Smooth muscle cell (in vitro differentiated cells): Measurements from ENCODE around the gene TNFRSF8. TPM values are rescaled to one million over a fixed set of nuclear protein-coding genes. Genes with fewer than 3 reads are reported as not detected.

Experiments used
- DNase-seq: peaks from one replicate; lab custom pipeline; 2025; ENCODE audit not compliant: unreplicated experiment; lab: John Stamatoyannopoulos, UW
- H2AFZ ChIP-seq: fragments of 200-600 bp; sonication (generic); 2 replicates; pipeline ENCODE4 v1.6.0; 2016; ENCODE audit warnings: antibody characterized with exemption, low read depth, mild to moderate bottlenecking
- H3F3A ChIP-seq: fragments of 200-600 bp; sonication (generic); 2 replicates; pipeline ENCODE4 v1.6.0; 2017; ENCODE audit warnings: antibody characterized with exemption, low read depth
- H3K27ac ChIP-seq: fragments of 200-600 bp; sonication (generic); 2 replicates; pipeline ENCODE4 v1.5.1; 2016; ENCODE audit warnings: low read depth, mild to moderate bottlenecking
- H3K27me3 ChIP-seq: fragments of 200-600 bp; sonication (generic); 2 replicates; pipeline ENCODE4 v1.6.1; 2016; ENCODE audit warnings: low read depth, mild to moderate bottlenecking
- H3K36me3 ChIP-seq: fragments of 200-600 bp; sonication (generic); 2 replicates; pipeline ENCODE4 v1.5.1; 2016; ENCODE audit warnings: low read depth
- H3K4me1 ChIP-seq: fragments of 200-600 bp; sonication (generic); 2 replicates; pipeline ENCODE4 v1.5.1; 2016; ENCODE audit warnings: low read depth
- H3K4me2 ChIP-seq: fragments of 200-600 bp; sonication (generic); 2 replicates; pipeline ENCODE4 v1.6.0; 2016; ENCODE audit warnings: mild to moderate bottlenecking
- H3K4me3 ChIP-seq: fragments of 200-600 bp; sonication (generic); 2 replicates; pipeline ENCODE4 v1.5.1; 2016; ENCODE audit warnings: mild to moderate bottlenecking
- H3K79me2 ChIP-seq: fragments of 200-600 bp; sonication (generic); 2 replicates; pipeline ENCODE4 v1.6.0; 2016; ENCODE audit warnings: low read depth, mild to moderate bottlenecking
- H3K9ac ChIP-seq: fragments of 200-600 bp; sonication (generic); 2 replicates; pipeline ENCODE4 v1.6.0; 2016; ENCODE audit warnings: low read depth
- H3K9me3 ChIP-seq: fragments of 200-600 bp; sonication (generic); replicated peaks from 2 replicates; pipeline ENCODE4 v1.5.1; 2016; ENCODE audit warnings: low read depth
- H4K20me1 ChIP-seq: fragments of 200-600 bp; sonication (generic); 2 replicates; pipeline ENCODE4 v1.6.0; 2016; ENCODE audit warnings: low read depth
- WGBS: methylation state at CpG from one replicate; pipeline ENCODE4 v1.1.7; 2016; ENCODE audit warnings: low lambda C conversion rate; 5-methylcytosine and 5-hydroxymethylcytosine counted together
- polyA plus RNA-seq: library from polyadenylated mRNA; unstranded; fragments of >200 nt; fragmentation: Nextera tagmentation; extraction: Ambion mirVana; gene quantifications from 2 replicates; pipeline ENCODE4 v1.2.1, GENCODE V29; 2016
- total RNA-seq: library from RNA; depleted of rRNA; stranded (reverse); fragments of >200 nt; gene quantifications from 2 replicates; pipeline ENCODE4 v1.2.3, GENCODE V29; 2014
- TF ChIP-seq, protein P1 (sequence below): fragments of 200-600 bp; sonication (generic); IDR thresholded peaks from 2 replicates; pipeline ENCODE4 v1.5.1; 2017; ENCODE audit warnings: borderline replicate concordance, mild to moderate bottlenecking, antibody characterized with exemption; ENCODE audit not compliant: insufficient read depth, poor library complexity, severe bottlenecking

Gene TNFRSF8
- total and polyA plus RNA-seq, 2 experiments from 2014 or later: 0.54 to 1.3 TPM

DNA sequence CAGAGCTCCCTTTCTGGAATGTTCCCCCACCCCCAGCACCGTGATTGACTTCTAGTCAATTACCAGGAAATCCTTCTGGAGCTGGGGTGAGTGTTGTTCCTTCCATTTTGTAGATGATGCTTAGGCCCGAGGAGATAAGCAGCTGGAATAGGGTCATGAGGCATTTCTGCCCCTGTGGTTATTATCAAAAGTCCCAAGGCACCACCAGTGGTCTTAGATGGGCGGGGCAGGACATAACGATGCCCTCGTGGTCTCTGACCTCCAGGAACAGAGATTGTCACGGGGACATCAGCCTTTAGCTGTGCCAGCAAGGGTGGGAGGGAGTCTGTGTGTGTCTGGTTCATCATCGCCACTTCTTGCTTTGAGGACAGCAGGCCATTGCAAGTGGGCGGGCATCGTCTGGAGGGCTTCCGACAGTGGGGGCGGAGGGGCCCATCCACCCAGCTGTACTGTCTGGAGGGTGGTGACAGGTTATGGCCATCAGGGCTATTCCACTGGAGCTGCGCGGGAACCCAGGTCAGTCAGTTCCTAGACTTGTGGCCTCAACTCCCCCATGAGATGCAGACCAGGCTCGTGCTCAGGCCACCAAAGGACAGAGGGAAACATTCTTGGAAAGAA lies 22.6 kb downstream of the TNFRSF8 start:
- H4K20me1 ChIP-seq: no peaks in the 10 kb centered on the region
- H3K27me3 ChIP-seq: no peaks in the 10 kb centered on the region
- WGBS: 62% methylated on average over 14 of the region's 14 CpGs
- H3K9me3 ChIP-seq: no peaks in the 10 kb centered on the region
- no peaks in the 10 kb centered on the region for H3K4me1 ChIP-seq
- H3K4me3 ChIP-seq: no peak overlapping the region
- no peak overlapping the region for H3K27ac ChIP-seq
- TF ChIP-seq, protein P1, sequence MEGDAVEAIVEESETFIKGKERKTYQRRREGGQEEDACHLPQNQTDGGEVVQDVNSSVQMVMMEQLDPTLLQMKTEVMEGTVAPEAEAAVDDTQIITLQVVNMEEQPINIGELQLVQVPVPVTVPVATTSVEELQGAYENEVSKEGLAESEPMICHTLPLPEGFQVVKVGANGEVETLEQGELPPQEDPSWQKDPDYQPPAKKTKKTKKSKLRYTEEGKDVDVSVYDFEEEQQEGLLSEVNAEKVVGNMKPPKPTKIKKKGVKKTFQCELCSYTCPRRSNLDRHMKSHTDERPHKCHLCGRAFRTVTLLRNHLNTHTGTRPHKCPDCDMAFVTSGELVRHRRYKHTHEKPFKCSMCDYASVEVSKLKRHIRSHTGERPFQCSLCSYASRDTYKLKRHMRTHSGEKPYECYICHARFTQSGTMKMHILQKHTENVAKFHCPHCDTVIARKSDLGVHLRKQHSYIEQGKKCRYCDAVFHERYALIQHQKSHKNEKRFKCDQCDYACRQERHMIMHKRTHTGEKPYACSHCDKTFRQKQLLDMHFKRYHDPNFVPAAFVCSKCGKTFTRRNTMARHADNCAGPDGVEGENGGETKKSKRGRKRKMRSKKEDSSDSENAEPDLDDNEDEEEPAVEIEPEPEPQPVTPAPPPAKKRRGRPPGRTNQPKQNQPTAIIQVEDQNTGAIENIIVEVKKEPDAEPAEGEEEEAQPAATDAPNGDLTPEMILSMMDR: no peak
- DNase-seq: no peak
- no peak overlapping the region for H2AFZ ChIP-seq
- H3K4me2 ChIP-seq: no peak overlapping the region
- H3F3A ChIP-seq: no peaks in the 10 kb centered on the region
- H3K79me2 ChIP-seq: no peaks in the 10 kb centered on the region
- no peak overlapping the region for H3K9ac ChIP-seq
- no peaks in the 10 kb centered on the region for H3K36me3 ChIP-seq

DNA sequence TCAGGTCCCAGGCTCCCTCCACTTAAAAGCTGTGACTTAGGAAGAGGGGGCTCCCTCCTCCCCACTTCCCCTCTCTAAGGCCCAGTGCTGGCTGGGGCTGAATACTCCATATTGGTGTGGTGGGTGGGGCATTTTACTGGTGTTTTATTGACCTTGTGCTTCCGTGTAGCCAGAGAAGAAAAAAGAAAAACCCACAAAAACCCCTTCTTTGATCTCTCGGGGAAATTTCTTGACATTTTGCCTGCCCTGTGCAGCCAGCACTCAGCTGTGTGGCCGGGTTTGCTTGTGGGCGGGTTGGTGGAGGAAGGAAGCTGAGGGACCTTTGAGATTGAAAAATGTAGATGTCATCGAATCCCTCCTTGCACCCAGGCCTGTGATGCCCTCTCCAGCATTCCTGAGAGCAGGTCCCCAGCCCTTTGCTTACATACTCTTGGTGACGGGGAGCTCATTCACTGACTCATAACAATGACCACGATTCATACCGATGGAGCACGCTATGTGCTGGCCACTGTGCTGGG lies 24.8 kb downstream of the TNFRSF8 start:
- H3K27me3 ChIP-seq: no peaks in the 10 kb centered on the region
- TF ChIP-seq, protein P1: no peak
- H3K9ac ChIP-seq: no peak overlapping the region
- no peak overlapping the region for H3K4me2 ChIP-seq
- H3F3A ChIP-seq: no peaks in the 10 kb centered on the region
- H3K4me3 ChIP-seq: no peak overlapping the region
- 62% methylated on average over 9 of the region's 9 CpGs for WGBS
- H3K27ac ChIP-seq: no peak overlapping the region
- H3K4me1 ChIP-seq: no peaks in the 10 kb centered on the region
- no peak for DNase-seq
- no peaks in the 10 kb centered on the region for H3K9me3 ChIP-seq
- no peaks in the 10 kb centered on the region for H4K20me1 ChIP-seq
- no peaks in the 10 kb centered on the region for H3K36me3 ChIP-seq
- H3K79me2 ChIP-seq: no peaks in the 10 kb centered on the region
- H2AFZ ChIP-seq: no peak overlapping the region

DNA sequence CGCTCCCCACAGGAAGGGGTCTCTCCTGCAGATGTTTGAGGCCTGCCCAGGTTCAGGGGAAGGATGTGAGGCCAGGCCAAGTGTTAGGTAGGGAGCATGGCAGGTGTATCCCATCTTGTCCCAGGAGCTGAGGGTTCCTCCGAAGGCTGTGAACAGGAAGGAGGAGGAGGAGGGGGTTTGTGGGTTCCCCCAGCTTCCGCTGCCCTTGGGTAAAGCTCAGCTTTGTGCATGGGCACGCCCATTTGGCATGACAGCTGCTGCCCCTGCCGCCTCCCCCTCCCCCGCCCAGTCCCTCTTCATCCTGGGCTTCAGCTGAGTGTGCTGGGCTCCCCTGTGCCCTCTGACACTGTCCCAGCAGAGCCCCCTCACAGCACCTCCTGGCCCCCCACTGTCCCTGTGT lies 25.5 kb downstream of the TNFRSF8 start:
- TF ChIP-seq, protein P1: no peak
- 91% methylated on average over 6 of the region's 6 CpGs for WGBS
- no peaks in the 10 kb centered on the region for H3K79me2 ChIP-seq
- no peaks in the 10 kb centered on the region for H3K4me1 ChIP-seq
- H3K4me3 ChIP-seq: no peak overlapping the region
- no peak overlapping the region for H3K4me2 ChIP-seq
- DNase-seq: no peak
- H3K27ac ChIP-seq: no peak overlapping the region
- no peaks in the 10 kb centered on the region for H3F3A ChIP-seq
- no peaks in the 10 kb centered on the region for H3K9me3 ChIP-seq
- no peak overlapping the region for H3K9ac ChIP-seq
- no peaks in the 10 kb centered on the region for H3K27me3 ChIP-seq
- H4K20me1 ChIP-seq: no peaks in the 10 kb centered on the region
- H2AFZ ChIP-seq: no peak overlapping the region
- no peaks in the 10 kb centered on the region for H3K36me3 ChIP-seq

DNA sequence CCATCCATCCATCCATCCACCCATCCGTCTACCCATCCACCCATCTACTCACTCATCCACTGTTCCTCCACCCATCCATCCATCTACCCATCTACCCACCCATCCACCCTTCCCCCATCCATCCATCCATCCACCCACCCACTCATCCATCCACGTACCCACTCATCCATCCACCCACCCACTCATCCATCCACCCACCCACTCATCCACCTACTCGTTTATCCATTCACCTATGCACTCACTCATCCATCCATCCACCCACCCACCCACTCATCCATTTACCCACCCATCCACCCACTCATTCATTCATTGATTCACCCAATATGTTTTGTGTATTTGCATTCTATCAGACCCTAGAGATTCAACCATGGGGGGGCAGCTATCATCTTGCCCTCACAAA lies 27.2 kb downstream of the TNFRSF8 start:
- no peak overlapping the region for H2AFZ ChIP-seq
- no peaks in the 10 kb centered on the region for H3F3A ChIP-seq
- no peaks in the 10 kb centered on the region for H3K4me1 ChIP-seq
- no peak overlapping the region for H3K27ac ChIP-seq
- no peaks in the 10 kb centered on the region for H4K20me1 ChIP-seq
- no peak overlapping the region for H3K4me3 ChIP-seq
- TF ChIP-seq, protein P1: no peak
- H3K9ac ChIP-seq: no peak overlapping the region
- DNase-seq: no peak
- H3K79me2 ChIP-seq: no peaks in the 10 kb centered on the region
- no peaks in the 10 kb centered on the region for H3K36me3 ChIP-seq
- H3K27me3 ChIP-seq: no peaks in the 10 kb centered on the region
- no peak overlapping the region for H3K4me2 ChIP-seq
- H3K9me3 ChIP-seq: no peaks in the 10 kb centered on the region
- WGBS: 100% methylated on average over 1 of the region's 3 CpGs
